Uterus (tissue), 2 donors: ENCODE data around the gene CST3.

Experiments
- CTCF ChIP-seq, 4 experiments: fragments of 200-600 bp in 2 of 4; fragments of 450-650 bp in 2 of 4; sonication (generic) in 2 of 4; IDR thresholded peaks; one replicate each; pipeline ENCODE4 v1.5.1; 2016 to 2019; ENCODE audit warnings: antibody characterized with exemption in 4 of 4, mild to moderate bottlenecking in 2 of 4, moderate library complexity in 1 of 4
- POLR2A ChIP-seq, 2 donors: fragments of 450-650 bp; IDR thresholded peaks; one replicate each; pipeline ENCODE4 v1.6.1; 2016; ENCODE audit warnings: antibody characterized with exemption in 2 of 2, mild to moderate bottlenecking in 1 of 2, moderate library complexity in 1 of 2

GRCh38 chr20:23598481-23598880 is 39.3 kb downstream of the CST3 start:
- TF ChIP-seq CTCF (IDR thresholded peaks at IDR 0.05) (no peak), POLR2A (IDR thresholded peaks at IDR 0.05) (no peak)
